Left ventricle myocardium inferior (tissue), 1 donor: ENCODE data around the gene HOXD1. TPM values are rescaled to one million over a fixed set of nuclear protein-coding genes. Genes with fewer than 3 reads are reported as not detected.
A peak's percentile ranks its signal among the peaks of the same experiment; 100 is the strongest.

Source experiments
- DNase-seq: peaks from one replicate; pipeline ENCODE4 v3.0.0-alpha.2; 2020
- H3K27ac ChIP-seq: fragments of 200-600 bp; replicated peaks from 2 replicates; pipeline ENCODE4 v1.8.0; 2021
- H3K27me3 ChIP-seq: fragments of 200-600 bp; 2 replicates; pipeline ENCODE4 v1.8.0; 2021; ENCODE audit warnings: low read depth
- H3K36me3 ChIP-seq: fragments of 200-600 bp; 2 replicates; pipeline ENCODE4 v1.8.0; 2021
- H3K4me1 ChIP-seq: fragments of 200-600 bp; 2 replicates; pipeline ENCODE4 v1.8.0; 2021
- H3K4me3 ChIP-seq: fragments of 200-600 bp; 2 replicates; pipeline ENCODE4 v1.8.0; 2021; ENCODE audit warnings: mild to moderate bottlenecking, moderate library complexity
- H3K9me3 ChIP-seq: fragments of 200-600 bp; replicated peaks from 2 replicates; pipeline ENCODE4 v1.8.0; 2021
- intact Hi-C: fragments of 100-400 bp; cut with micrococcal nuclease; formaldehyde crosslinking; loops from one replicate; pipeline ENCODE4 v1.11.0; 2022
- microRNA-seq: library from miRNA; unstranded; fragments of <30 nt; microRNA quantifications from one replicate; pipeline ENCODE4 v1.2.0, GENCODE V29; 2020
- total RNA-seq: library from RNA; stranded (reverse); fragmentation: NEBNext Ultra II Directional; extraction: Animal tissue kit (Norgen Biotek cat#: 25700); gene quantifications from one replicate; pipeline ENCODE4 v1.2.1, GENCODE V29; 2021
- TF ChIP-seq, protein P1 (sequence below): fragments of 200-600 bp; IDR thresholded peaks from 2 replicates; pipeline ENCODE4 v1.8.0; 2021; ENCODE audit warnings: antibody characterized with exemption, mild to moderate bottlenecking, borderline replicate concordance
- donor health status: DM: no; HTN: yes; CAD: no; lungs with severe emphysema.

The HOXD1 gene
- total RNA-seq, 1 donor from 2014 or later: not detected

DNA sequence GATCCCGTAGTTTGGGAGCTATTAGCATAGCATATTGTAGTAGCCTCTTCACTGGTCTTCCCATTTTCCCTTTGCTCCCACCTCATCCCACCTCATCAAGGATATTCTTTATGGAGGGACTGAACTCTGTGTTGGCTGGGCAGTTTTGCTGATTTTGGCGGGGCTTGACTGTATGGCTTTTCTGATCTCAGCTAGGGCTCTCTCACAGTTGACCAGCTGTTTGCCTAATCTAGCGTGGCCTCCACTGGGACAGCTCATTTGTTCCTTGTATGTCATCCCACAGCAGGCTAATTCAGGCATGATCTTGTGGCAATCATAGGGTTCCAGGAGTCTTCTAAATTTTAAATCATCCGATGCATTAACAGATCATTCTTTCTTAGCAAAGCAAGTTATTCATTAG, 50.6 kb downstream of the HOXD1 start:
- Histone ChIP-seq H3K9me3 (no peaks in the 10 kb centered on the region), H3K4me3 (no peak overlapping the region), H3K4me1 (no peaks in the 10 kb centered on the region), H3K27ac (no peak overlapping the region), H3K36me3 (no peaks in the 10 kb centered on the region), H3K27me3 (peaks cover 48% of the 10 kb centered on the region)
- no peak for DNase-seq
- TF ChIP-seq, protein P1, sequence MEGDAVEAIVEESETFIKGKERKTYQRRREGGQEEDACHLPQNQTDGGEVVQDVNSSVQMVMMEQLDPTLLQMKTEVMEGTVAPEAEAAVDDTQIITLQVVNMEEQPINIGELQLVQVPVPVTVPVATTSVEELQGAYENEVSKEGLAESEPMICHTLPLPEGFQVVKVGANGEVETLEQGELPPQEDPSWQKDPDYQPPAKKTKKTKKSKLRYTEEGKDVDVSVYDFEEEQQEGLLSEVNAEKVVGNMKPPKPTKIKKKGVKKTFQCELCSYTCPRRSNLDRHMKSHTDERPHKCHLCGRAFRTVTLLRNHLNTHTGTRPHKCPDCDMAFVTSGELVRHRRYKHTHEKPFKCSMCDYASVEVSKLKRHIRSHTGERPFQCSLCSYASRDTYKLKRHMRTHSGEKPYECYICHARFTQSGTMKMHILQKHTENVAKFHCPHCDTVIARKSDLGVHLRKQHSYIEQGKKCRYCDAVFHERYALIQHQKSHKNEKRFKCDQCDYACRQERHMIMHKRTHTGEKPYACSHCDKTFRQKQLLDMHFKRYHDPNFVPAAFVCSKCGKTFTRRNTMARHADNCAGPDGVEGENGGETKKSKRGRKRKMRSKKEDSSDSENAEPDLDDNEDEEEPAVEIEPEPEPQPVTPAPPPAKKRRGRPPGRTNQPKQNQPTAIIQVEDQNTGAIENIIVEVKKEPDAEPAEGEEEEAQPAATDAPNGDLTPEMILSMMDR: no peak
- intact Hi-C loops: no loop called here

DNA sequence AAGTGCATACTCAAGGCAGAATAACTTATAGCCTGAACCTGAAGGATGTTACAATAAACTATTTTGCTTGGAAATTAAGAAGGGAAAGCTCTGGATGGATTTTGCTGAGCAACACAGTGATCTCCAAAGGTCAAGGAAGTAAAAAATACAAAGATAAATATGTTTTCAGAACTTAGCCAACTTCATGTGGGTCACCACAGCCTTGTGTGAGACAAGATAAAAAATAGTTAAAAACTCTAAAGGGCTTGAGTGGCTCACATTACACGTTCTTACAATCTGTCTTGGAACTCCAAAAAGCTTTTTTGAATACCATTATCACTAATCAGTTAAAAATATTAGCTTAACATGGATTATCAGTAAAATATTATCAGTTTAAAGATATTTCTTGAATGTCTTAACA, 51.8 kb downstream of the HOXD1 start:
- H3K4me3 ChIP-seq: no peak overlapping the region

More for the DNA sequence above, 51.8 kb downstream of the HOXD1 start:
- TF ChIP-seq, protein P1: no peak
- peaks cover 45% of the 10 kb centered on the region for H3K27me3 ChIP-seq
- H3K4me1 ChIP-seq: no peaks in the 10 kb centered on the region
- no peaks in the 10 kb centered on the region for H3K36me3 ChIP-seq
- no peak for DNase-seq
- H3K27ac ChIP-seq: no peak overlapping the region
- intact Hi-C loops: no loop called here
- H3K9me3 ChIP-seq: no peaks in the 10 kb centered on the region

Small RNAs within 50 kb of the gene (microRNA-seq; reads per million reads assigned to microRNA genes)
- 761 reads per million, percentile 82 among the genes with 10 or more reads in this experiment for gene MIR10B

Other genes starting within 250 kb of the HOXD1 start
- gene LNPK, start 186.4 kb upstream of the HOXD1 start, total RNA-seq: 42.3 TPM
- not detected for gene EVX2, start 104.7 kb upstream of the HOXD1 start, total RNA-seq
- not detected for gene HOXD13, start 95.9 kb upstream of the HOXD1 start, total RNA-seq
- not detected for gene HOXD12, start 88.9 kb upstream of the HOXD1 start, total RNA-seq
- gene HOXD11, start 81.4 kb upstream of the HOXD1 start, total RNA-seq: not detected
- not detected for gene HOXD10, start 71.9 kb upstream of the HOXD1 start, total RNA-seq
- 0.16 TPM for gene HOXD9, start 65.9 kb upstream of the HOXD1 start, total RNA-seq
- 0.14 TPM for gene HOXD8, start 59.0 kb upstream of the HOXD1 start, total RNA-seq
- not detected for gene HOXD4, start 37.1 kb upstream of the HOXD1 start, total RNA-seq
- gene HOXD3, start 31.4 kb upstream of the HOXD1 start, total RNA-seq: not detected
- 52.0 TPM for gene MTX2, start 80.8 kb downstream of the HOXD1 start, total RNA-seq